Stimulated activated CD8-positive, alpha-beta memory T cell treated with anti-CD3 and anti-CD28 coated beads, Interleukin-4, amount 100 ng/mL, for 48 hours (primary cell): ENCODE results near the gene UCK2.
A peak's percentile ranks its signal among the peaks of the same experiment; 100 is the strongest.

ENCODE experiments used
- DNase-seq: peaks from one replicate; pipeline ENCODE4 v3.0.0-alpha.2; 2020

The UCK2 gene

GRCh38 chr1:165907256-165907857, 79.9 kb downstream of the UCK2 start:
- no peak for DNase-seq

DNA sequence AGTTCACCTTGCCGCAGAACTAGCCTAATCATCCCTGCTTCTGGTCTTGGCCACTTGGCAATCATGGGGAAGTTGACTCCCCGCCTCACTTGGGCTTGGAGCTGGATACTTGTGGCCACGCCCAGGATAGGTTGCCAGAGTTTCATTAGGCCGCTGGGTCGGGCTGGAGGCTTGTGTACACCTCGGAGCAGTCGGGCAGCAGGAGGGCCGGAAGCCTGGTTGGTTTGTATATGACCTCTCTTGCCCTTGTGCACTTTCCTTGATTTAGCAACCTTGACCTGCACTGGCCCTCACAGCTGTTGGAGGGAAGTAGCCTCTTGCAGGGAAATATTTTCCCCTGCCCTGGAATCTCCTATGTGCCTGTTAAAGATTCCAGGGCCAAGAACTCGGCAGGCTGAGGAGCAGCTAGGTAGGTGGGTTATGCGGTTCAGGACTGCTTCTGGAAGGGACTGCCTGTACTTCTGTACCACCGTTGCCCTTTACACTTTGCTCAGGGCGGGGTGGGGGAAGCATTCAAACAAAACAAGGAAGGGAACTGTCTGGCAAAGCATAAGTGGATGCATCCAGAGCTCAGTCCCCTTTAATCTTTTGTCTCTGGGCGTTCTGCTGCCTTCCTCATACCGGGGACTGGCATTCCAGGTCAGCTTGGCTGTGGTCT, 83.5 kb downstream of the UCK2 start:
- no peak for DNase-seq

DNA sequence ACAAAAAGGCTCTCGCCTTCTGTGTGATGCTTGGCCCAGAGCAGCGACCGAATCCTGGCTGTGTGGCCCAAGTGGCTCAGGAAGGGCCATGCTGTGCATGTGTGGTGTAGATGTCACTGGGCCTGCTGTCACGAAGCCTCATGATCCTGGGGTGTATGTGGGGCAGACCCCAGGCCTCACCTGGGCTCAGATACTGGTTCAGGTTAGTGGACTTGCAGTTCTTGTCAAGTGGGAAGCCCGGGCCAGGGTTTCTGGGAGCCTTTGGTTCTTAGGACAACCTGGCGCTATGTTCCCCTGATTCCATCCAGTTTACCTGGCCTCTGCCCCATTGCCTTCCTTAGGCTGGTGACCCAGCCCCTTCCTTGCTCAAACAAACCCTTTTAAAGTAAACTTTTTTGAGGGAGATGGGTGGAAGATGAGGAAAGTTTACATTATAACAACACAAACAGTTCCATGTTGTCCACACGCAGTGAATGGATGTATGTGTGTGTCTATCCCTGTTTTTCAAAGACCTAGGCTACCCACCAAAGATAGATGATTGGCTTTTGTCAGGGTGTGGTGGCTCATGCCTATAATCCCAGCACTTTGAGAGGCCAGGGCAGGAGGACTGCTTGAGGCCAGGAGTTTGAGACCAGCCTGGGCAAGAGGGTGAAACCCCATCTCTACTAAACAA, 84.3 kb downstream of the UCK2 start:
- no peak for DNase-seq

DNA sequence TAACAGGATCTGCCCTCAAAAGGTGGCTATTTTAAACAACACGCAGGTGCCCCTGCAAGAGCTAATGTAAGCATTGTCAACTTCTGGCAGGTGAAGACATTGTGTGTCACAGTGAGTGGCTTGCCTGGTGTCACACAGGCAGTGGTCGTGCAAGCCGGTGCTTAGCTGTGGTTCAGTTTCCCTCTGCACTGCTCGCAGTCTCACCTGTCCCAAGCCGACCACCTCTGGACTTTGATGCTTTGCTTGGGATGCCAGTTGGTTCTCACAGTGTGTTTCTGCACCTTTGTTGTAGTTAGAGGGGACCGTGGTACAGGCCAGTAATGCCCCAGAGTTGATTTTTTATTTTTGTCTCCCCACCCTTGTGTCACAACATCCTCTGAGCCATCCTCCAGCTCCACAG, 85.2 kb downstream of the UCK2 start:
- no peak for DNase-seq

DNA sequence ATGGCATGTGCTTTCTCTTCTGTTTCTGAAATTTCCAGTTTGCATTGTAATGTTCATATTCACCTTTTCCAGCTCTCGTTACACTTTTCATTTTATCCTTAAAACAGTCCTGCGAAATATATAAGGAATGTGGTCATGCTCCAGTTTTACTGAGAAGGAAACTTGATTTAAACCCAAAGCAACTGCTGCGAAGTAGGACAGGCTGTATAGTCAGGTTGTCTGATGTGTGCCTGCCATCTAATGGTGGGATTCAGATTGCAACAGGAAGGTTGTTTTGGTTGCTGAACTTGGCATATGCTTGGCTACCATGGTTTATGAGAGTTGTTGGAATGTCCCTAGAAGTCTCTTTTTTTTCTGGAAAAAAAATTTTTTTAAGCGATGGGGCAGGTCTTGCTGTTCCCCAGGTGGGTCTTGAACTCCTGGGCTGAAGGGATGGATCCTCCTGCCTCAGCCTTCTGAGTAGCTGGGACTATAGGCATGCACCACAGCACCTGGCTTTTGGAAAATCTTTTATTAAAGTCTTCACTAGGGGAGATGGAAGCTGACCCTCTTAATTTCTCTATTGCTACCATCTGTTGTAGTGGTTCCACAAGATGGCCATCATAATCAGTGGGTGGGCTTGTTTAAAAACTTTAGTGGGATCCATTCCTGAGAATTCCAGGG, 86.9 kb downstream of the UCK2 start:
- DNase-seq = peak; percentile 72

- no peak for DNase-seq
Observed at GRCh38 chr1:165915480-165915879, 88.1 kb downstream of the UCK2 start.

DNA sequence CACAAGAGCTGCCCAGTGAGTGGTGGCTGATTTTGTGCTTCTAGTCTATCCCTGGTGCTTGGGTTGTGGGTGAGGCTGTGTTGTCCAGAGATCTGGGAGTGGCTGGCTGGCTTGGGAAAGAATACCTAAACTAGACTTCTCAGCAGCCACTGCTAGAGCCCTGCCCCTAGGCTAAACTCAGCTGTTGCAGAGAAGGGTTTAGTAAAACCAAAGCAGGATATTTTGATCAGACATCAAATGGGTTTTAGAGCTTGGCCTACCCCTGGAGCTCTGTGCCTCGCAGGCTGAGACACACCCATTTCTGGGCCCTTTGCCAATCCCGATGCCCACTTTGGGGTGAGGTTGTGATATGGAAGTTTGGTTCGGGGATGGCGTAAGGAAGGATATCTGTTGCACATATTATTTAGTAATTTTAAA, 88.5 kb downstream of the UCK2 start:
- DNase-seq = no peak

- no peak for DNase-seq
Observed at GRCh38 chr1:165917166-165917565, 89.8 kb downstream of the UCK2 start.

GRCh38 chr1:165924117-165924516, 96.7 kb downstream of the UCK2 start:
- no peak for DNase-seq

- no peak for DNase-seq
Observed at GRCh38 chr1:165925498-165926079, 98.2 kb downstream of the UCK2 start.

- DNase-seq = no peak
Observed at GRCh38 chr1:165927169-165927568, 99.8 kb downstream of the UCK2 start.

DNA sequence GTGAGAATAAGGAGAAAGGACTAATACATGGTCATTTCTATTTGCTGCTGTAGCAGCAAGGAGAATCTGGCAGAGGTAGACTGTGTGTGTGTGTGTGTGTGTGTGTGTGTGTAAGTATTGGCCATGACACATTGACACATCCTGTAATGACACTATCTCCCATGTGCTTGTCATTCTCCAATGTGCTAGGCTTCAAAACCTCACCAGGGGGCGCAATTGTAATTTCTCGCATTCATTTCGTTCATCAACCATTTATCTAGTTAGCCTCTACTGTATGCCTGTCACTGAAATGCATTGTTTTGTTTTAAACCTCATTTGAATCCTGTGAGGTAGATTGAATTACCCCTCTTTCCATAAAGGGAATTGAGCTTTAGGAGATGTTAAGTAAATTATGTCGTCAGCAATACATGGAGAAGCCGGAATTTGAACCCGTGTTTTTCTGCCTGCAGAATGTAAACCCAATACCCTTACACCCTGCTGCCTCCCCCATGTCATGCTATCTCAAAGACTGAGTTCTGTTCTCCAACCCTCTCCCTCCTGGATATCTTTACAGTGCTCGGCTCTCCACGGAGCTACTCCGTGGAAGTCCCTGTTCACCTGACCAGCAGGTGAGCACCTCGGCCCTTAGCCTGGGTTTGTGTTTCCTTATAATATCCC, 100.8 kb downstream of the UCK2 start:
- DNase-seq = peak; percentile 64

GRCh38 chr1:165930961-165931360, 103.5 kb downstream of the UCK2 start:
- DNase-seq = no peak

GRCh38 chr1:165933446-165934170, 106.2 kb downstream of the UCK2 start:
- no peak for DNase-seq

DNA sequence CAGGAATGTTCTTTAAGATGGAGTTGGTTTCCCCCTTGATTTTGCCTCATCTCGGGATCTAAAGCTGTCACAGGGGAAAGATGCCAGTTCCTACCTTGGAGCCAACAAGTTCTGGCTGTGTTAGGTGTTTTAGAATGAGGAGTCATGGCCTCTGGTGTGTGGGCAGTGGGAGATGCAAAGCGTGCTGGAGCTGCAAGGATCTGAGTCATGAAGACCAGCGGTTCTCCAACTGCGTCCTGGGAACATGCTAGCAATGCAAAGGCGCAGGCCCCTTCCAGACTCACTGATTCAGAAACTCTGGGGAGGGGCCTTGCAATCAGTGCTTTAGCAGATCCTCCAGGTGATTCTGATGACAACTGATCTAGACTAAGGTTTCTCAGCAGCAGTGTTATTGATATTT, 109.1 kb downstream of the UCK2 start:
- no peak for DNase-seq

GRCh38 chr1:165937829-165938228, 110.4 kb downstream of the UCK2 start:
- no peak for DNase-seq

GRCh38 chr1:165938844-165939243, 111.4 kb downstream of the UCK2 start:
- no peak for DNase-seq

- DNase-seq = no peak
Observed at GRCh38 chr1:165941531-165941930, 114.1 kb downstream of the UCK2 start.

GRCh38 chr1:165942062-165942461, 114.6 kb downstream of the UCK2 start:
- DNase-seq = no peak

DNA sequence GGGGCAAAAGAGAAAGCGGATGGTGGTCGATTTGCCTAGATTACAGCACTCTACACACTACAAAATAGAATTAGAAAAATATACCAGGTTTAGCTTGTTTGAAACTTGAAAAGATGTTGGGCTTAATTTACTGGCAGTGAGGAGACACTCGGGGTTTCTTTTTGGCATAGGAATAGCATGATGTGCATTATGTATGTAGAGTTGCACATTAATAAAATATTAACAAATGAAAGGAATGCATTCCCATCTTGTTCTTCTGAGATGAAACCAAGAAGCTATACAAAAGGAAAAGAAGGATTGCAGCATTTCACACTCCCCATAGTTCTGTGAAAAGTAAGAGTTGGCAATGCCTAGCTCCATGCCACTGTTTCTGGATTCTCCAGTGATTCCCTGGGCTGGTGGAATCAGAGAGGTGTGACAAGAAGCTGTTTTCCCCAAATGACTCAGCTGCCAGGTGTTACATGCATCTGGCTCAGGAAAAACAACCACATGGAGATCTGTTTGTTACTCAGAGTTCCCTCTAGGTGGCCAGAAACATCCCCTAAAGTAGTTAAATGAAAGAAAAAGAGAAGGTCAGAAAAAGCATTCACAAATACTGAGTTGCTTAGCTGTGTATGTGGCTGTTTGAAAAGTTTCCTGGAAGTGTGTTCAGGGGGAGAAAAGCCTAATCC, 115.6 kb downstream of the UCK2 start:
- no peak for DNase-seq

- DNase-seq = no peak
Observed at GRCh38 chr1:165945911-165946310, 118.5 kb downstream of the UCK2 start.
